ENCODE results near the gene CNTN6.

CNTN6 gene

GRCh38 chr3:1172644-1173043, 79.8 kb downstream of the CNTN6 start:
- no peak for DNase-seq (ENCODE audit: low read depth in 2 of 2)

GRCh38 chr3:1179146-1179545, 86.3 kb downstream of the CNTN6 start:
- DNase-seq (ENCODE audit: low read depth in 2 of 2) = no peak

GRCh38 chr3:1183320-1184048, 90.7 kb downstream of the CNTN6 start:
- DNase-seq (ENCODE audit: low read depth in 2 of 2) = no peak

- no peak for DNase-seq (ENCODE audit: low read depth in 2 of 2)
Measured at GRCh38 chr3:1190569-1190968, 97.7 kb downstream of the CNTN6 start.

- DNase-seq (ENCODE audit: low read depth in 2 of 2) = no peak
Measured at GRCh38 chr3:1191026-1191425, 98.2 kb downstream of the CNTN6 start.

- no peak for DNase-seq (ENCODE audit: low read depth in 2 of 2)
Measured at GRCh38 chr3:1195947-1196346, 103.1 kb downstream of the CNTN6 start.

GRCh38 chr3:1197051-1197450, 104.2 kb downstream of the CNTN6 start:
- no peak for DNase-seq (ENCODE audit: low read depth in 2 of 2)

- DNase-seq (ENCODE audit: low read depth in 2 of 2) = no peak
Measured at GRCh38 chr3:1200371-1200770, 107.5 kb downstream of the CNTN6 start.

GRCh38 chr3:1207904-1208303, 115.1 kb downstream of the CNTN6 start:
- DNase-seq (ENCODE audit: low read depth in 2 of 2) = no peak

- no peak for DNase-seq (ENCODE audit: low read depth in 2 of 2)
Measured at GRCh38 chr3:1214933-1215332, 122.1 kb downstream of the CNTN6 start.

- no peak for DNase-seq (ENCODE audit: low read depth in 2 of 2)
Measured at GRCh38 chr3:1216856-1217255, 124.0 kb downstream of the CNTN6 start.

GRCh38 chr3:1227111-1227510, 134.3 kb downstream of the CNTN6 start:
- no peak for DNase-seq (ENCODE audit: low read depth in 2 of 2)

GRCh38 chr3:1228289-1228688, 135.5 kb downstream of the CNTN6 start:
- no peak for DNase-seq (ENCODE audit: low read depth in 2 of 2)

- no peak for DNase-seq (ENCODE audit: low read depth in 2 of 2)
Measured at GRCh38 chr3:1230920-1231319, 138.1 kb downstream of the CNTN6 start.

GRCh38 chr3:1232276-1232675, 139.5 kb downstream of the CNTN6 start:
- no peak for DNase-seq (ENCODE audit: low read depth in 2 of 2)

GRCh38 chr3:1235526-1236120, 142.8 kb downstream of the CNTN6 start:
- DNase-seq (ENCODE audit: low read depth in 2 of 2) = no peak

- DNase-seq (ENCODE audit: low read depth in 2 of 2) = no peak
Measured at GRCh38 chr3:1251282-1252060, 158.6 kb downstream of the CNTN6 start.

- no peak for DNase-seq (ENCODE audit: low read depth in 2 of 2)
Measured at GRCh38 chr3:1252061-1252430, 159.2 kb downstream of the CNTN6 start.

- DNase-seq (ENCODE audit: low read depth in 2 of 2) = no peak
Measured at GRCh38 chr3:1262246-1262645, 169.4 kb downstream of the CNTN6 start.

GRCh38 chr3:1263121-1263520, 170.3 kb downstream of the CNTN6 start:
- no peak for DNase-seq (ENCODE audit: low read depth in 2 of 2)

- DNase-seq (ENCODE audit: low read depth in 2 of 2) = no peak
Measured at GRCh38 chr3:1269808-1270207, 177.0 kb downstream of the CNTN6 start.

- no peak for DNase-seq (ENCODE audit: low read depth in 2 of 2)
Measured at GRCh38 chr3:1272546-1273265, 179.9 kb downstream of the CNTN6 start.

All from stimulated activated CD4-positive, alpha-beta T cell treated with anti-CD3 and anti-CD28 coated beads, Interleukin-1b, Interleukin-23, amount 100 ng/mL, for 4 hours (primary cell).